HG03064 (cell line): ENCODE results near the gene C6orf15.

Experiments
- ATAC-seq: cut with Tn5 transposase; IDR thresholded peaks from one replicate; pipeline ENCODE4 v1.9.1; 2021; ENCODE audit warnings: low read depth; ENCODE audit not compliant: unreplicated experiment

Gene C6orf15

GRCh38 chr6:31131595-31131994 is 19.2 kb upstream of the C6orf15 start:
- ATAC-seq: no peak

GRCh38 chr6:31130751-31131150 is 18.4 kb upstream of the C6orf15 start:
- no peak for ATAC-seq

- ATAC-seq: no peak
Measured at GRCh38 chr6:31129130-31129529, 16.8 kb upstream of the C6orf15 start.

GRCh38 chr6:31128093-31128676 is 15.8 kb upstream of the C6orf15 start:
- no peak for ATAC-seq

- no peak for ATAC-seq
Measured at GRCh38 chr6:31126396-31127175, 14.2 kb upstream of the C6orf15 start.

GRCh38 chr6:31125586-31126363 is 13.4 kb upstream of the C6orf15 start:
- no peak for ATAC-seq

GRCh38 chr6:31125162-31125561 is 12.8 kb upstream of the C6orf15 start:
- ATAC-seq: no peak

- ATAC-seq: no peak
Measured at GRCh38 chr6:31122791-31123706, 10.7 kb upstream of the C6orf15 start.

- ATAC-seq: no peak
Measured at GRCh38 chr6:31121131-31121790, 8.9 kb upstream of the C6orf15 start.

GRCh38 chr6:31120151-31120915 is 8.0 kb upstream of the C6orf15 start, which contains the start of gene CDSN:
TSS of gene CDSN (minus strand) at chr6:31120446. CDS start at chr6:31120419, 27 bp downstream.
- no peak for ATAC-seq

GRCh38 chr6:31118178-31118577 is 5.8 kb upstream of the C6orf15 start:
- no peak for ATAC-seq

- no peak for ATAC-seq
Measured at GRCh38 chr6:31116661-31117385, 4.4 kb upstream of the C6orf15 start.

GRCh38 chr6:31115941-31116560 is 3.7 kb upstream of the C6orf15 start:
- no peak for ATAC-seq

- ATAC-seq: no peak
Measured at GRCh38 chr6:31114970-31115849, 2.8 kb upstream of the C6orf15 start.

- no peak for ATAC-seq
Measured at GRCh38 chr6:31114541-31114878, 2.1 kb upstream of the C6orf15 start, which contains the start of gene PSORS1C1. TSS of gene PSORS1C1 (plus strand) at chr6:31114800. CDS start at chr6:31129633, 14,833 bp downstream.

- no peak for ATAC-seq
Measured at GRCh38 chr6:31113861-31114540, 1.6 kb upstream of the C6orf15 start.
